DND-41 (cell line): Measurements from ENCODE around the gene NUAK1.

ENCODE experiments used
- ATAC-seq: fragments of 200-7000 bp; cut with Tn5 transposase; 3 replicates; pipeline ENCODE4 v1.9.1; 2021; ENCODE audit warnings: low read depth; ENCODE audit not compliant: insufficient read depth
- DNase-seq: peaks from one replicate; pipeline ENCODE4 v3.0.0-alpha.2; 2020
- H2AFZ ChIP-seq: 2 replicates; pipeline ENCODE4 v1.6.0; 2012; ENCODE audit warnings: low read depth, low read length
- H3K27ac ChIP-seq: 2 replicates; pipeline ENCODE4 v1.5.1; 2012; ENCODE audit warnings: low read length, inconsistent platforms
- H3K27me3 ChIP-seq: fragments of 200-600 bp; sonication (generic); 2 replicates; pipeline ENCODE4 v1.6.0; 2012; ENCODE audit warnings: low read length, mild to moderate bottlenecking, inconsistent platforms; ENCODE audit not compliant: insufficient read depth, poor library complexity
- H3K36me3 ChIP-seq: 2 replicates; pipeline ENCODE4 v1.5.1; 2012; ENCODE audit warnings: low read length, inconsistent platforms; ENCODE audit not compliant: insufficient read depth
- H3K4me1 ChIP-seq: 2 replicates; pipeline ENCODE4 v1.5.1; 2012; ENCODE audit warnings: mild to moderate bottlenecking, low read length; ENCODE audit not compliant: insufficient read depth
- H3K4me2 ChIP-seq: 2 replicates; pipeline ENCODE4 v1.6.0; 2012; ENCODE audit warnings: mild to moderate bottlenecking, moderate library complexity, low read length, inconsistent platforms; ENCODE audit not compliant: insufficient read depth
- H3K4me3 ChIP-seq, 2 experiments: fragments of 200-600 bp in 1 of 2; shearing (Covaris generic) in 1 of 2; 2 replicates each; pipeline ENCODE4 v1.5.1; 2012 to 2016; ENCODE audit warnings: inconsistent platforms in 2 of 2, low read length in 2 of 2, mild to moderate bottlenecking in 2 of 2, low read depth in 1 of 2, moderate library complexity in 1 of 2
- H3K79me2 ChIP-seq: 2 replicates; pipeline ENCODE4 v1.6.0; 2012; ENCODE audit warnings: low read length, inconsistent platforms; ENCODE audit not compliant: insufficient read depth
- H3K9ac ChIP-seq: 2 replicates; pipeline ENCODE4 v1.6.0; 2012; ENCODE audit warnings: low read depth, mild to moderate bottlenecking, inconsistent platforms, low read length, moderate library complexity
- H3K9me3 ChIP-seq: 2 replicates; pipeline ENCODE4 v1.5.1; 2012; ENCODE audit warnings: low read length, moderate library complexity, mild to moderate bottlenecking, inconsistent platforms; ENCODE audit not compliant: insufficient read depth, severe bottlenecking
- H4K20me1 ChIP-seq: 2 replicates; pipeline ENCODE4 v1.6.0; 2012; ENCODE audit warnings: low read length; ENCODE audit not compliant: insufficient read depth
- CTCF ChIP-seq: IDR thresholded peaks from 2 replicates; pipeline ENCODE4 v1.5.1; 2012; ENCODE audit warnings: borderline replicate concordance, low read length, moderate library complexity, mild to moderate bottlenecking; ENCODE audit not compliant: poor library complexity, severe bottlenecking; ENCODE audit errors: extremely low read depth
- EZH2 ChIP-seq: IDR thresholded peaks from 3 replicates; pipeline ENCODE4 v1.6.1; 2012; ENCODE audit warnings: borderline replicate concordance, low read depth, mild to moderate bottlenecking, moderate library complexity, low read length, inconsistent platforms; ENCODE audit not compliant: severe bottlenecking

Gene NUAK1

GRCh38 chr12:106106061-106106566, 32.6 kb downstream of the NUAK1 start:
- TF ChIP-seq EZH2 (no peak), CTCF (no peak)
- ATAC-seq, result no peak
- H3K4me3 ChIP-seq, result no peak overlapping the region
- peaks cover 26% of the 10 kb centered on the region for H3K27me3 ChIP-seq
- no peak overlapping the region for H3K27ac ChIP-seq
- no peaks in the 10 kb centered on the region for H3K79me2 ChIP-seq
- no peak overlapping the region for H2AFZ ChIP-seq
- no peaks in the 10 kb centered on the region for H3K36me3 ChIP-seq
- no peaks in the 10 kb centered on the region for H3K4me1 ChIP-seq
- H4K20me1 ChIP-seq, result no peaks in the 10 kb centered on the region
- no peak for DNase-seq
- H3K9ac ChIP-seq, result no peak overlapping the region
- H3K9me3 ChIP-seq, result no peaks in the 10 kb centered on the region
- no peak overlapping the region for H3K4me2 ChIP-seq

- H3K9ac ChIP-seq, result no peak overlapping the region
- H3K4me3 ChIP-seq, result no peak overlapping the region
- H4K20me1 ChIP-seq, result no peaks in the 10 kb centered on the region
- no peak overlapping the region for H3K27ac ChIP-seq
- H3K9me3 ChIP-seq, result no peaks in the 10 kb centered on the region
- no peaks in the 10 kb centered on the region for H3K79me2 ChIP-seq
- H3K36me3 ChIP-seq, result no peaks in the 10 kb centered on the region
- no peaks in the 10 kb centered on the region for H3K4me1 ChIP-seq
- no peak overlapping the region for H3K4me2 ChIP-seq
- ATAC-seq (no peak), DNase-seq (no peak)
- H3K27me3 ChIP-seq, result peaks cover 11% of the 10 kb centered on the region
- no peak overlapping the region for H2AFZ ChIP-seq
- TF ChIP-seq CTCF (no peak), EZH2 (no peak)
Observed at GRCh38 chr12:106101803-106102202, 37.0 kb downstream of the NUAK1 start.

- Histone ChIP-seq H3K4me3 (no peak overlapping the region), H3K36me3 (no peaks in the 10 kb centered on the region), H4K20me1 (no peaks in the 10 kb centered on the region), H3K27me3 (peaks cover 20% of the 10 kb centered on the region), H2AFZ (no peak overlapping the region), H3K4me1 (no peaks in the 10 kb centered on the region), H3K9me3 (no peaks in the 10 kb centered on the region), H3K4me2 (no peak overlapping the region), H3K79me2 (no peaks in the 10 kb centered on the region), H3K27ac (no peak overlapping the region), H3K9ac (no peak overlapping the region)
- TF ChIP-seq CTCF (no peak), EZH2 (no peak)
- DNase-seq (no peak), ATAC-seq (no peak)
Observed at GRCh38 chr12:106098691-106099200, 40.0 kb downstream of the NUAK1 start.
